ENCODE data around the gene MAP2K6.
"Not testable (repeated sequence)": the region's sequence is repeated elsewhere in the genome, so short reads cannot be mapped to it uniquely, and the experiment has no call there.

MAP2K6 gene

DNA sequence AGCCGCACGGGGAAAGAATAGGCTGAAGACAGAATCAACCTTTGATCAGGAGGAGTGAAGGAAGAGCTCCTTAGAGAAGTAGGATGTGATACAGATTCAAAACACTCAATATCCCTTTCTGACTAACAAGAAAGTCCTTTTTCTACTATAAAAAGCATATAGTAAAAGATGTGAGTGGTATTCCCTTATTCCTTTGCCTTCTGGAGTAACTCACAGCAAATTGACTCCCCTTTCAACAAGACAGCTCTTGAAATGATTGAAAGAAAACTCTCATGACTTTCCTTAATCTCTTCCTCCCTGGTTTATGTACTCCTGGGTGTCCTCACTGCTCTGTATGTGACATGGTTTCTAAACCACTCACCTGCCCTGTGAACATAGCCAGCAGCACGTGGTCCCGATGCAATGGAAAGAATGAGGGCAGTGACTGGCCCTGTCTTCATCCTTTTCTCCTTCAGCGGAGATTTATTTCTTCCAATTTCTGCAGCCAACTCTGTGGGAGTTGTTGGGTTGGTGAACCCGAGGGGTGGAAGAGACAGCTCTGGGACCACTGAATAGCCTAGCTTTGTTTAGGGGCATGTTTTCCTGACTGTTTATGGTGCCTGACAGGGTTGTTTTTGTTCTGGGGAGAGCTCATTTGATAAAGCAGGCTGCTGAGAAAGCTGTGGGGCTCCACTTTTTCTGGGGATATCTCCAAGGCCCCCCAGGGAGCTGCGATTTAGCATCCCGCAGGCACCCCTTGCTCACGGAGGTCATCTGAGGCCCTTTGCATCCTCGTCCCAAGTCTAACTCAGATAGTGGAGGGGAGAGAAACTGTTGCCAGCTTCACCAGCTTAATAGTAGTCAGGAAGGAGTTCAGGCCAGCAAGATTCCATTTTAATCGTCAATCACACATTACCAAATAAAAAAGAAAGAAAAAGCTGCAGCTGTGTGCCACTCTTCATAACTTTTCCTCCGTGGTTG is 46.7 kb downstream of the MAP2K6 start:
- no peak for DNase-seq

DNA sequence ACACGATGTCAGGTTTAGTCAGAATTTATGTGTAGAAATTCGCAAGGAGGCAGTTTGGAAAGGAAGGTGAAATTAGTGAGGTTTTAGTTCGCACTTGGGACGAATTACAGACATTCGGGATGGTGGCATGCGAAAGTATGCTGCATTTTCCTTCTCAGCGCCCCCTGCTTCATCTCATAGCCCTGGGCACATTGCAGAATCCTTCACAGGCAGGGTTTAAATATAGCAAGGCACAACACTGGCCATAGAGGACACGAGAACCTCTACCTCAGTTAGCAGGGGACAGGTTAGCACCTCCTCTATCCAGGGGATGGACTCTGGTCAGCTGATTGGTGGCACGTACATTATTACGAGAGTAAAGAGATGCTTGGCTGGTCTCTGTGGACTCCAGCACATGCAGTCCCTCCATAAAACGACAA is 47.5 kb downstream of the MAP2K6 start:
- DNase-seq: no peak

GRCh38 chr17:69462882-69463281 is 48.4 kb downstream of the MAP2K6 start:
- DNase-seq: no peak

DNA sequence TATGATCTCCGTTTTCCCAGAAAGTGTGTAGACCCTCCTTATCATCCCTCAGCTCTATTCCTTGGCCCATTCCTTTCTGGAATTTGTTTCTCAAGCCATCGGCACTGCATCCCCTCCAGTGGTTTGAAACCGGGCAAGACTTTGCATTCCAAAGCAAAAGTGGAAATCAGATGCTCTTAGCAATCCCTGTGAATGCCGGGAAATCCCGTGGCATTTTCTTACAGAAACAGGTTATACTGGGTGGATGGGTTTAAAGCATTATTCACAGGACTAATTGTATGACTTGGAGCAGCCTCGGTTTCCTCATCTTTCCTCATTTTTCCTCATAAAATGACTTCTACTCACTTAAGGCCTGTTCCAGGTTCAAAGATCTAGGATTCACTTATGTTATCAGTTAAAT is 52.0 kb downstream of the MAP2K6 start:
- no peak for DNase-seq

- DNase-seq: no peak
Measured at GRCh38 chr17:69466905-69467667, 52.6 kb downstream of the MAP2K6 start.

DNA sequence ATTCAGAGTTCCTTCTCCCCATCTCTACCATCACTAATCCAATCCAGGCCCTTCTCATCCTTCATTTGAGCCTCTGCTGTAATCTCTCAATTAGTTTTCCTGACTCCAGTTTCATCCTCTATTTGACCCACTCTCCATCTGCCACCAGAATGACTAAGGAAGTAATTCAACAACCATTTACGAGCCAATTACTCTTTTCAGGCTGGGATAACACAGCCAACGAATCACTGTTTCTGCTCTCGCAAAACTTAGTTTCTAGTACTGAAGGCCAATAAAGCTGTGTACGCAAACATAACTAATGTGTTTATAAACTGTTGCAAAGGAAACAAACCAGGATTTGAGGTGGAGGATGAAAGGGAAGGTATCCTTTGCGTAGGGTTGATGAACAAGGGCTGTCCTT is 53.7 kb downstream of the MAP2K6 start:
- no peak for DNase-seq

DNA sequence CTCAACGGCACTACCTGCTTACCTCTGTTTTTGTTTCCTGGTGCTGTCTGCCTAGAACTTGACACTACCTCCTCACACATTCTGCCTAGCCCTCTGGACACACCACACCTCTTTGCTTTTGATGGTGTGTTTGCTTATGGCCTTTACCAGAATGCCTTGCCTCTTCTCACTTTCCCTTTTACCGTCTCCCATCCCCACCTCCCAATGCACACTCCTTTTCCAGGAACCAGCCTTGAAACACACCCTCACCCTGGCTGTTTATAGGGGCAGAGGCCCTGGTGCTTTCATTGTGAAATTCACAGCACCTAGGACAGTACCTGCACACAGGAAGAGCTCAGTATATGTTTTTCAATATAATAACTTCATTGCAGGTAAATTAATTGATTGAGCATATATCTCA is 56.2 kb downstream of the MAP2K6 start:
- no peak for DNase-seq

- DNase-seq: no peak
Measured at GRCh38 chr17:69471406-69471805, 56.9 kb downstream of the MAP2K6 start.

DNA sequence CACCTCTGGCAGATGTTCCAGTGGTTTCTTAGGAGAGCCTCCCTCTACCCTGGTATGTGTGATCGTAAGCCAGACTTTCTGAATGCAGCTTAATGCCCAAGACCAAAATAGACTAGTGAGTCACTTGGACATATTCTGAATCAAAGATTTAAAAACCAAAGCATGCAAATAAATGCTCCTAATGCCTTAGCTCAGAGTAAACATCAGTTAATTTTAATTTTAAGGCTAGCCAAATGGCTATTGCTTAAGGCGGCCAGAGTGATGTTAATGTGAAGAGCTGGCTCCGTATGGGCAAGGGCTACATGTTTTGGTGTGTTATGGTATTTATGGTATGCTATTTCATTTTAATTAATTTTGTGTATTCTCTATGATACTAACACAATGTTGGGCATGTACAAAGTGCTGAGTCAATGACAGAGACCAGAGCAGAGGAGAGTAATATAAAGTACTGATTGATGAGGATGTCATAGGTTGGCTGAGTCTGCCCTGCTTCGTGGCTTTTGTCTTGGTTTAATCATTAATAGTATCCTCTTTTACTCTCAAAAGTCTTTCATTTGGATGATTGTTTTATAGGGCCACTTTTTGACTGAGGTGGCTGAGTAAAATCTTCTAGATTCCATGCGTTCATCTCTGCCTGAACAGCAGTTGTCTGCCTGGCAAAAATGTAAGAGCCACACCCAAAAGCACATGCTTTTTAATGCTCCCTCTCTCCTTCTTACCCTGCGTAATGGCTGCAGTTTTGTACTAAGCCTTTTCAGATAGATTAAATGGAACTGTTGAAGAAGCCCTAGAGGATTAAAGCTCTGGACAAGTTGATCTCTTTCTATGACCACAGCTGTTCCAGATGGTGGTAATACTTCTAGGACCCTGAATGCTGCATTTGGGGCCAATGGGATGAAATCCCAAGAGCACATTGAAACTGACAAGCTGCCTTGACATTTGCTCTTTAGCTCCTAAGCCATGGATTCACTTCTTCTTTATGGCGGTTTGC is 59.6 kb downstream of the MAP2K6 start:
- no peak for DNase-seq

- DNase-seq: no peak
Measured at GRCh38 chr17:69477204-69477902, 62.9 kb downstream of the MAP2K6 start.

GRCh38 chr17:69477903-69478266 is 63.4 kb downstream of the MAP2K6 start:
- no peak for DNase-seq

DNA sequence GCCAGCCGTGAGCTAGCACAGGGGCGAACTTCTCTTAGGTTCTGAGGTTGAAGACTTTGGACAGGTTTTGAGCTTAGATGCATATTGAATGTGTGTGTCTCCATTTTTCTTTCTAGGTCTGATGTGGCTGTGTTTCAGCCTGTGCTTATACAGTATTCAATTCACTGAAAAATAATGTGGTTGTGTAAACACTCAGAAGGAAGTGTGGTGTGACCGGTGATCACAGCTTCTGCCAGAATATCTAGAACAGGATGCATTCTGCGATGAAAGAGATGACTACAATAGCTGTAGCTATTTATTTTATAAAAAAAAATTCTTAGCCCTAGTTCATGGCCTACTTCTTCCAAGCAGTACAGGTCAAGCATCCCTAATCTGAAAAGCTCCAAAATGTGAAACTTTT is 64.4 kb downstream of the MAP2K6 start:
- DNase-seq: no peak

DNA sequence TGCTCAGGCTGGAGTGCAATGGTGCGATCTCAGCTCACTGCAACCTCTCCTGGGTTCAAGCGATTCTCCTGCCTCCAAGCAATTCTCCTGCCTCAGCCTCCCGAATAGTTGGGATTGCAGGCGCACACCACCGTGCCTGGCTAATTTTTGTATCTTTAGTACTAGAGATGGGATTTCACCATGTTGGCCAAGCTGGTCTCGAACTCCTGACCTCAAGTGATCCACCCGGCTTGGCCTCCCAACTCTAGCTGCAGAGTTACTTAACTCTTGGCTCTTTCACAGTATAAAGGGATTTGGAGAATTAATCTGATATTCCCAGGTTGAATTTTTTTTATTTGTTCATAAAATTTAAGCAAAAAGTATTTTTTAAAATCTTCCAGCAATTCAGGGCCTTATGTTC is 65.3 kb downstream of the MAP2K6 start:
- DNase-seq: not testable (repeated sequence)

DNA sequence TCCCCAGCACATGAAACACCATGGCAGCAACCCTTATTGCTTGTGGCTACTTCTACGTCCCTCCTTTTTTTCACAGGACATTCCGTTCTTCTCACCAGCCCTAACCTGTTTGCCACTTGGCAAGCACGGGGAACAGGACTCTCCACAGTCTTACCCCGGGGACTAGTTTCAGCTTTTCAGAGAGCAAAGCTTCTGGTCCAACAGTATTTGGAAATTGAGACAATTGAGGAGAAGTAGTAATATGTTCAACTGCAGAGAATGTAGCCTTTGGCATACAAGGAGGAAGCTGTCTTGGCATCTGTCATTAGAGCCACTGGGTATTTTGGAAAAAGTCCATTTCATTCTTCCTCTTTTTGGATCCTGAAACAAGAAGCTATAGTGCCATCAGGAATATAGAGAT is 65.7 kb downstream of the MAP2K6 start:
- no peak for DNase-seq

- DNase-seq: no peak
Measured at GRCh38 chr17:69485251-69485661, 70.8 kb downstream of the MAP2K6 start.

DNA sequence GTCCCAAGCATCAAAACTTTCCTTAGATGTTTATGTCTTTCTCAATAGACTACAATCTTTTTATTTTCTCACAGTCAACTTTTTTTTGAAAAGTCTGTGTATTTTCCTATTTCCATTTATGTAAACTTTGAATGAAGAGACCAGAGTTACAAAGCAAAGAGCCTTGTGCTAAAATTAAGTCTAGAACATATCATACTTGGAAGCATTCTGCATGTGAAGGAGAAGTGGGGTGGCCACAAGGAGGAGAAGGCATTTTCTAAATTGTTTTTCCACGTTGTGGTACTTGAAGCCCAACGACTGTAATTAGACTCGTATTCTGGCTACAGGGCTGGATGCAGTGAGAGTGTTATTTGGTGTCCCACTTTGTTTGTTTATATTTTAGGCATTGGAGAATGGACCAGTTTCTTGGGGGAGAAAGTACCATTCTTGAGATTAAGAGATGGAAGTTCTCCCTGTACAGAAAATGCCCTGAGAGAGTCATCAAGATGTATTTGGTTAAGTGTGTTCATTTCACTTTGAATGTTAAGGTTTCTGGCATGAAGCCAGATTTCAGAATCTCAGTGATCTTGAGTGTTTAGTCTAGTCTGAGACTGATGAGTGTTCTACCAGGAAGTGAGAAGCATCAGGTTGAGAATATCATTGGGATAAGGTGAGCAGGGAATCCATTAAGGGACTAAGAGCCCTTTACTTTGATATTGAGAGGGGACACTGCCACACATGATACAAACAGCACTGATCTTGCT is 71.6 kb downstream of the MAP2K6 start:
- DNase-seq: no peak

GRCh38 chr17:69486779-69487637 is 72.5 kb downstream of the MAP2K6 start:
- DNase-seq: no peak

- no peak for DNase-seq
Measured at GRCh38 chr17:69489313-69489712, 74.8 kb downstream of the MAP2K6 start.

DNA sequence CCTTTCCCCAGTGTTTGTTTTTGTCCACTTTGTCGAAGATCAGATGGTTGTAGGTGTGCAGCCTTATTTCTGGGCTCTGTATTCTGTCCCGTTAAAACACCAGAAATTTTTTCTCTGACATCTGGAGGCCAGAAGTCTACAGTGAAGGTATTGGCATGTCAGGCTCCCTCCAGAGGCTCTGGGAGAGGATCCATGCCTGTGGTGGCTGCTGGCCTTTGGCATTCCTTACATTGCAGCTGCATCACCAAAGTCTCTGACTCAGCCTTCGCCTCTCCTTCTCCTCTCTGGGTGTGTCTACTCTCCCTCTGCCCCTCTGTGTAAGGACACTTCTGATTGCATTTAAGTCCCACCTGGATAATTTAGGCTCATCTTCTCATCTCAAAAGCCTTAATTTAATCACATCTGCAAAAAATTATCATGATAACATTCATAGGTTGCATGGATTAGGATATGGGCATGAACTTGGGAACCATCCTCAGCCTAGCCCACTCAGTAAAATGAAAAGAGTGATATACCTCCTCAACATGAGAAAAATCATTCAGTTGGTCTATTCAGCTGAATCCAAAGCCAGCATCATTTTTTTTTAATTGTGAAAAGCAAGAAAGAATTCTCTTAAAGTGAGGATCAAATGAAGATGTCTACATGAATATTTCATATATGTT is 78.0 kb downstream of the MAP2K6 start:
- peak; percentile 26 for DNase-seq

DNA sequence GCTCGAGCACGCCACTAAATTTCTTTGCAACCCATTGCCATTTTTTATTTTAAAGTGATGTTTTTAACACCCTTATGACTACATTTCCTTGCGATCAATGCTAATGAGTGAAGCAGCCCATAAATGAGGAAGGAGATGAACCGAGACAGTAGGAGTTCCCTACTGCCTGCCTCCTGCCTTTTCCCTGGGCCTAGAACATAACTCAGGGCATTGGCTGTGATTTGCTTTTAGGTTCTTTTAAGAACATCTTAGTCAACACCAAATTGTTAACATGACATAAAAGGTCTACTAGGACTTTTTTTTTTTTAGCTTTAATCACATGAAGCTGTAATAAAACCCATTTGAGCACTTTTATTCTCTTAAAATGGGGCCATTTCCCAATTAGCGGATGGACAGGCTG is 81.3 kb downstream of the MAP2K6 start:
- DNase-seq: no peak

Data from NCI-H226 (cell line).